Measurements from ENCODE around the gene WSCD1. TPM values are rescaled to one million over a fixed set of nuclear protein-coding genes. Genes with fewer than 3 reads are reported as not detected.

The WSCD1 gene
- total RNA-seq, 4 donors from 2014 or later, result 1.7 to 6.8 (median 3.5) TPM

DNA sequence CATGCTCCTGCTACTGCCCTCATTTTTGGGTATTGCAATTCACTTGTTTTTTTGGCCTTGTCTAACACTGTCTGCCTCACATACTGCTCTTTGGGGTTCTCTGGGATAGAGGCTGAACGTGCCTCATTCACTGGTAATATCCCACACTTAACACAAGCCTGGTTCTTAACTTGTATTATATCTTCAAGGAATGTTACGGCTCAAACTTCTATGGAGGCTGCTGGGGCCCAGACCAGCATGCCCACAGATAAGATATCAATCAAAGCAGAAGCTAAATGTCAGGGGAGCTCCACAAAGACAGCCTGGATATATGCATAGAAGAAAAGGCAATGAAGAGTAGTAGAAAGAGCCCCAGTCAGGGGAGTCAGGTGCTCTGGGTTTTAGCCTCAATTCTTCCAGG lies 103.5 kb downstream of the WSCD1 start:
- DNase-seq (ENCODE audit: extremely low spot score), result no peak
- H3K27me3 ChIP-seq, result peaks cover 0 to 12% (median 0%) of the 10 kb centered on the region in 4 donors
- H3K27ac ChIP-seq (replicated peaks in 1 of 4), result no peak overlapping the region
- H3K4me3 ChIP-seq, result no peak overlapping the region
- intact Hi-C loops (cut with DNase I), result no loop called here
- no peaks in the 10 kb centered on the region for H3K4me1 ChIP-seq
- no peak for TF ChIP-seq POLR2AphosphoS5 (IDR thresholded peaks at IDR 0.05)
- no peak for TF ChIP-seq CTCF (IDR thresholded peaks at IDR 0.05)
- TF ChIP-seq POLR2A (IDR thresholded peaks at IDR 0.05; ENCODE audit: low read depth), result no peak
- no peak for TF ChIP-seq EP300 (IDR thresholded peaks at IDR 0.05)
- 81% methylated on average over 2 of the region's 2 CpGs for WGBS
- H3K36me3 ChIP-seq, result no peaks in the 10 kb centered on the region
- no peaks in the 10 kb centered on the region for H3K9me3 ChIP-seq
